Measurements from ENCODE around the gene RECQL.
"Not testable (repeated sequence)": the region's sequence is repeated elsewhere in the genome, so short reads cannot be mapped to it uniquely, and the experiment has no call there.

Gene RECQL

GRCh38 chr12:21502872-21503271, 1.4 kb upstream of the RECQL start:
- DNase-seq (ENCODE audit: low spot score) = no peak

- peak; percentile 4 for DNase-seq (ENCODE audit: low spot score)
Observed at GRCh38 chr12:21502164-21502496, 695 bp upstream of the RECQL start.

GRCh38 chr12:21500786-21501257, 613 bp downstream of the RECQL start:
- DNase-seq (ENCODE audit: low spot score) = no peak

GRCh38 chr12:21499765-21500164, 1.7 kb downstream of the RECQL start:
- no peak for DNase-seq (ENCODE audit: low spot score)

GRCh38 chr12:21485998-21486397, 15.4 kb downstream of the RECQL start:
- DNase-seq (ENCODE audit: low spot score) = no peak

GRCh38 chr12:21483531-21483930, 17.9 kb downstream of the RECQL start:
- DNase-seq (ENCODE audit: low spot score) = no peak

GRCh38 chr12:21478756-21479455, 22.5 kb downstream of the RECQL start:
- no peak for DNase-seq (ENCODE audit: low spot score)

- no peak for DNase-seq (ENCODE audit: low spot score)
Observed at GRCh38 chr12:21476949-21477348, 24.5 kb downstream of the RECQL start.

- no peak for DNase-seq (ENCODE audit: low spot score)
Observed at GRCh38 chr12:21475552-21475951, 25.9 kb downstream of the RECQL start.

GRCh38 chr12:21472197-21472823, 29.1 kb downstream of the RECQL start:
- no peak for DNase-seq (ENCODE audit: low spot score)

GRCh38 chr12:21471294-21471693, 30.1 kb downstream of the RECQL start:
- no peak for DNase-seq (ENCODE audit: low spot score)

GRCh38 chr12:21467334-21467733, 34.1 kb downstream of the RECQL start:
- DNase-seq (ENCODE audit: low spot score) = not testable (repeated sequence)

- no peak for DNase-seq (ENCODE audit: low spot score)
Observed at GRCh38 chr12:21459474-21459873, 42.0 kb downstream of the RECQL start.

- no peak for DNase-seq (ENCODE audit: low spot score)
Observed at GRCh38 chr12:21456291-21456780, 45.1 kb downstream of the RECQL start.

- no peak for DNase-seq (ENCODE audit: low spot score)
Observed at GRCh38 chr12:21453312-21453852, 48.1 kb downstream of the RECQL start.

- DNase-seq (ENCODE audit: low spot score) = no peak
Observed at GRCh38 chr12:21451529-21451928, 49.9 kb downstream of the RECQL start.

- no peak for DNase-seq (ENCODE audit: low spot score)
Observed at GRCh38 chr12:21444193-21445146, 57.0 kb downstream of the RECQL start.

GRCh38 chr12:21439347-21439746, 62.1 kb downstream of the RECQL start:
- DNase-seq (ENCODE audit: low spot score) = no peak

- DNase-seq (ENCODE audit: low spot score) = no peak
Observed at GRCh38 chr12:21438643-21439042, 62.8 kb downstream of the RECQL start.

GRCh38 chr12:21434699-21435098, 66.7 kb downstream of the RECQL start:
- no peak for DNase-seq (ENCODE audit: low spot score)

GRCh38 chr12:21433525-21433924, 67.9 kb downstream of the RECQL start:
- no peak for DNase-seq (ENCODE audit: low spot score)

GRCh38 chr12:21429994-21430393, 71.4 kb downstream of the RECQL start:
- DNase-seq (ENCODE audit: low spot score) = no peak
